NK-92 treated with Interleukin-12 subunit alpha and Interleukin-12 subunit beta, amount 100 ng/mL, for 24 hours (cell line): ENCODE data around the gene OR11A1.

Source experiments
- DNase-seq: peaks from one replicate; lab custom pipeline; 2025; lab: John Stamatoyannopoulos, UW

OR11A1 gene

GRCh38 chr6:29456971-29457370, at the start of gene OR11A1, which contains the start of gene OR2H1:
Gene OR11A1, minus strand, starts transcription at chr6:29457071. Its CDS starts 29,430 bp downstream, at chr6:29427641.
Gene OR2H1, plus strand, starts transcription at chr6:29457155. Its CDS starts 4,615 bp downstream, at chr6:29461770.
- DNase-seq, result no peak

GRCh38 chr6:29506446-29507067, 49.7 kb upstream of the OR11A1 start:
- DNase-seq, result no peak

GRCh38 chr6:29505808-29506207, 48.9 kb upstream of the OR11A1 start:
- DNase-seq, result no peak

GRCh38 chr6:29504961-29505360, 48.1 kb upstream of the OR11A1 start:
- no peak for DNase-seq

- DNase-seq, result no peak
These were observed 45.7 kb upstream of the OR11A1 start for GRCh38 chr6:29502597-29502996.

- no peak for DNase-seq
These were observed 45.3 kb upstream of the OR11A1 start for GRCh38 chr6:29502181-29502580.

- DNase-seq, result no peak
These were observed 44.2 kb upstream of the OR11A1 start for GRCh38 chr6:29501106-29501505.

GRCh38 chr6:29500594-29500993, 43.7 kb upstream of the OR11A1 start:
- no peak for DNase-seq

- no peak for DNase-seq
These were observed 42.8 kb upstream of the OR11A1 start for GRCh38 chr6:29499704-29500103.

GRCh38 chr6:29496961-29497360, 40.1 kb upstream of the OR11A1 start:
- no peak for DNase-seq

GRCh38 chr6:29495571-29495970, 38.7 kb upstream of the OR11A1 start:
- no peak for DNase-seq

GRCh38 chr6:29494131-29494530, 37.3 kb upstream of the OR11A1 start:
- DNase-seq, result no peak

GRCh38 chr6:29493261-29493660, 36.4 kb upstream of the OR11A1 start:
- DNase-seq, result no peak

- no peak for DNase-seq
These were observed 34.7 kb upstream of the OR11A1 start for GRCh38 chr6:29491574-29491973.

- no peak for DNase-seq
These were observed 33.7 kb upstream of the OR11A1 start for GRCh38 chr6:29490552-29490951.

- DNase-seq, result no peak
These were observed 33.2 kb upstream of the OR11A1 start for GRCh38 chr6:29490055-29490454.

GRCh38 chr6:29489286-29489685, 32.4 kb upstream of the OR11A1 start:
- DNase-seq, result no peak

GRCh38 chr6:29488874-29489273, 32.0 kb upstream of the OR11A1 start:
- DNase-seq, result no peak

GRCh38 chr6:29487660-29488059, 30.8 kb upstream of the OR11A1 start, which contains the start of gene MAS1L:
Gene MAS1L, minus strand, starts transcription at chr6:29487956. Its CDS starts 54 bp downstream, at chr6:29487902.
- no peak for DNase-seq

GRCh38 chr6:29487131-29487530, 30.3 kb upstream of the OR11A1 start:
- DNase-seq, result no peak

- DNase-seq, result no peak
These were observed 29.7 kb upstream of the OR11A1 start for GRCh38 chr6:29486577-29486976.

GRCh38 chr6:29483735-29484134, 26.9 kb upstream of the OR11A1 start:
- DNase-seq, result no peak

GRCh38 chr6:29483186-29483585, 26.3 kb upstream of the OR11A1 start:
- DNase-seq, result no peak

- DNase-seq, result no peak
These were observed 22.7 kb upstream of the OR11A1 start for GRCh38 chr6:29479560-29479959.
